GM13977 (cell line): Measurements from ENCODE around the gene ARID1B.
A peak's percentile ranks its signal among the peaks of the same experiment; 100 is the strongest.

ENCODE experiments used
- DNase-seq: peaks from one replicate; pipeline ENCODE4 v3.0.0; 2012; ENCODE audit warnings: low spot score
- in situ Hi-C: fragments of 300-500 bp; cut with MboI; formaldehyde crosslinking; loops from one replicate; pipeline ENCODE4 v1.12.0; 2022; ENCODE audit warnings: low sequenced_read_pairs, low pct_unique_long_range_greater_than_20kb, mixed read lengths, inconsistent platforms; ENCODE audit not compliant: unreplicated experiment
- TF ChIP-seq, protein P1 (sequence below): IDR thresholded peaks from 2 replicates; pipeline ENCODE4 v1.5.1; 2012; ENCODE audit warnings: mild to moderate bottlenecking, control low read depth; ENCODE audit not compliant: insufficient read depth; ENCODE audit errors: extremely low read depth, missing control alignments

ARID1B gene

DNA sequence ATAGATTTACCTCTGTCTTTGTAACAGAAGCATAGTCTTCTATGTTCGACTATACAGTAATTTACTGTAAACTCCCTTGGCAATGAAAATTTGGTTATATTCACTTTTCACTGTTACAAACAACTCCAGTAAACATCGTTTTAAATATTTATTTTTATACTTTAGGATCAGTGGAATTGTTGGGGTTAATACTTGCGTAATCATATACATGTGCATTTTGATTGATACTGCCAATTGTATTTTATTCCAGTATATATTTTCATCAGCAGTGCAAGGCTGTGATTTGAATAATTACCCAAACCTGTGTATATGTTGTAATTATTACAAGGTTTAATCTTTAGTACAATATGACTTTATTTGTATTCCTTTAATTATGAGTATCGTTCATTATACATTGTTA is 255.7 kb downstream of the ARID1B start:
- no peak for DNase-seq
- TF ChIP-seq, protein P1, sequence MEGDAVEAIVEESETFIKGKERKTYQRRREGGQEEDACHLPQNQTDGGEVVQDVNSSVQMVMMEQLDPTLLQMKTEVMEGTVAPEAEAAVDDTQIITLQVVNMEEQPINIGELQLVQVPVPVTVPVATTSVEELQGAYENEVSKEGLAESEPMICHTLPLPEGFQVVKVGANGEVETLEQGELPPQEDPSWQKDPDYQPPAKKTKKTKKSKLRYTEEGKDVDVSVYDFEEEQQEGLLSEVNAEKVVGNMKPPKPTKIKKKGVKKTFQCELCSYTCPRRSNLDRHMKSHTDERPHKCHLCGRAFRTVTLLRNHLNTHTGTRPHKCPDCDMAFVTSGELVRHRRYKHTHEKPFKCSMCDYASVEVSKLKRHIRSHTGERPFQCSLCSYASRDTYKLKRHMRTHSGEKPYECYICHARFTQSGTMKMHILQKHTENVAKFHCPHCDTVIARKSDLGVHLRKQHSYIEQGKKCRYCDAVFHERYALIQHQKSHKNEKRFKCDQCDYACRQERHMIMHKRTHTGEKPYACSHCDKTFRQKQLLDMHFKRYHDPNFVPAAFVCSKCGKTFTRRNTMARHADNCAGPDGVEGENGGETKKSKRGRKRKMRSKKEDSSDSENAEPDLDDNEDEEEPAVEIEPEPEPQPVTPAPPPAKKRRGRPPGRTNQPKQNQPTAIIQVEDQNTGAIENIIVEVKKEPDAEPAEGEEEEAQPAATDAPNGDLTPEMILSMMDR = no peak
- in situ Hi-C loops = no loop called here

DNA sequence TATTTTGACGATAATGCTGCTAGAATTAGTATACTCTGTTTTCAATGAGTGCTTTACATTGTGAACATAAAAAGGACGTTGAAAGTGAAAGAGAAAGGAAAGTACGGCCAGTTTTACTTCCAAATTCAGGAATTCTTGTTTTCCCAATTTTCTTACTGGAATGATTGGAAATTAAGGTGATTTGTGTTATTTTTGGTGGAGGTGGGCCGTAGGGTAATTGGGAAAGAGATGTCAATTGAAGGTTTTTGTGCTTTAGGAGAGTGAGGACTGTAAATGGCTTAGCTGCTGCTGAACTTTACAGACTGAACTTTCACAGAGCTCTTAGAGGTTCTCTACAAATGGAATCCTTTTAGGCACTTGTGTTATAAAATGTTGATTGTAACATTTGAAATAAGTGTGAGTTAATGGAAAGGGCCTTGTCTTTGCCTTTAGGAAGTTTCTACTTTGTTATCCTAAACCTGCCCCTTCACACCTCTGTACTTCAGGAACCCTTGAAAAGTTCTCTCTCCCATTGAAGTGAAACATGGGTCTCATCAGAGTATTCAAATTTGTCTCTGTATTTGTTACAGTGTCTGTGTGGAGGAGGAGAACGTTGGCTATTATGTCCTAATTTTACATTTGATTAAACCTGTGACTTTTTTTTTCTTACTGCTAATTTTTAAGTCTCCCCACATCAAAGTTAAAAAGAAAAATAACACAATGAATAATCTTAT is 256.4 kb downstream of the ARID1B start:
- no peak for DNase-seq
- TF ChIP-seq, protein P1 = no peak
- in situ Hi-C loops = no loop called here

DNA sequence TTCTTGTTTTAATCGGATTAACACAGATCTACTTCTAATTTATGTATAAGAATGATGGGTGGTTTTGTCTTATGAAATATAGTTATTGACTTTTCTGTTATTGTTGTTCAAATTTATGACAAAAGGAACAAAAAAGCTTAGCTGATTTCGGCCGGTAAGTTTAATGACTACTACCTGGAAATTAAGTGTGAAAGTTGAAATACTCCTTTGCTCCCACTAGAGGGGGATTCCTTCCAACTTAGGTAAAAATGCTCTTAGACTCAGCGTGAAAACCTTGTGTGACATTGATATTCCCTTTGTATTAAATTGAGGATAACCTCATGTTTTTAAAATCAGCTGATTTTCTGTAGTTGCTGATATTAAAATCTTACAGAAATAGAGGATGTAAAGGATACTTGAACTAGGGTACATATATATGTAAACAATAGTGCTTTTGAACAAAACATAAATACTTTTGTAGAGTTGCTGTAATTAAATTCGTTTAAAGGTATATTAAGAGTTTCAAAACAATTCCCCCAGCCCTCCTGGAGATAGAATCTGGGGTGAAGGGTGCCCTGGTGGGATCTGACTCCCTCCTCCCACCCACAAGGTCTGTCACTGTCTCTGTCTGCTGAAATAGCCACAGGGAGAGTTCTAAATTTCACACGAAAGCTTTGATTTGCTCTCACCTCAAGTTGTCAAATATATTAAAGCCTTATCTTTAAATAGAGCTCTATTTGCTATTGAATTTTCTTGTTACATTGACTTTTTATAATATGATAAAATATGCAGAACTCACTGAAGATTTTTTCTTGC is 257.5 kb downstream of the ARID1B start:
- peak; percentile 51 for DNase-seq
- TF ChIP-seq, protein P1 = peak; percentile 56
- in situ Hi-C loops = no loop called here

DNA sequence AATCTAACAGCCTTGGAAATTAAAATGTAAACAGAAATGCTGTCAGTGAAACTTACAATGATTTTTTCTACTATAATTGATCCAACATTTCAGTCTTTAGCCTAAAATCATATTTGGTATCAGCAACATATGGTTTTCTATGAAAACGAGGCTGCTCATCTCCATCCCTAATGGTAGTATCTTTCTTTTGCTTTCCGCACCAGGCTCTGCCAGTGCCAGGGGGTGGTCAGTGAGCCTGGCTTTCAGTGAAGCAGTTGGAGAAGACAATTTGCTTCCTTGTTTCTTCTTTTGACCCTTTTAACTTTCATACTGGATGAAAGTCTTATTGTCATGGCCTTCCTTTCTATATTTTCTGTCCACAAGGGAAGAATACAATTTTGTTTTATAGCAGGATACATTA is 258.4 kb downstream of the ARID1B start:
- in situ Hi-C loops = no loop called here
- no peak for DNase-seq
- TF ChIP-seq, protein P1 = no peak

DNA sequence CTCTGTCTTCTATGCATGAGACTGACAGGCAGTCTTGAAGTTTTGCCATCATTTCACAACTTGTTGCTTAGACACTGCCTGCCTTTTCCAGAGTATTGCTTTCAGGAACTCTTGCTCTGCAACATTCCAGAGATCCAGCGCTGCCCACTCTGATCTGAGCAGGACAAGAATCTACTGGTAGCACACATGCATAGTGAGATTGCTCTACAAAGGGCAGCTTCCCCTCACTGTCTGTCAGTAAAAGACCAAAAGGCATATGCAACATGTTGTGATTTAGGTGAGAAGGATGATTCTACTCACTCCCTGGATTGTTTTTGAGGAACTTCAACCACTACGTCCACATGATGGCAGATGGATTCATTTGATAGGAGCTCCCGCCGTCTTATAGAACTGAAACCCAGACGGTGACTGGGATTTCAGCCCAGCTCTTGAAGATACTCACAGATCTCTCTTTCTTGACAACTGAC is 259.1 kb downstream of the ARID1B start:
- TF ChIP-seq, protein P1 = no peak
- in situ Hi-C loops = no loop called here
- DNase-seq = no peak

DNA sequence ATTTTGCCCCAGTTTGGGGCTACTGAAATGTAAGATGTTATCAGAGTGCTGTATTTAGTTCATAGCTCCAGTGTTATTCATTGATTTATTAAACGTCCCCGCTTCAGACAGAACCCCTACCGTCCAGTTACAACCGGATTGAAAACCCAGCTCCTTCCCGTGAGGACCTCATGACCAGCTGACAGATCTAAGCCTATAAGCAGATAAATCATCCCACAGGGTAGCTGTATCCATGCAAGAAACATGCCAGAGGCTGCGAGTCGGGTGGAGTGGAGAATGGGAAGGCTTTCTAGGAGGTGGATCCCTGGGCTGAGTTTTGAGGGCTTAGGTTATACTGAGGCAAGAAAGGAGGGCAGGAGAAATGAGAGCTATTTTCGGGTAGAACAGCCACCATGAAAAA is 260.0 kb downstream of the ARID1B start:
- DNase-seq = no peak
- in situ Hi-C loops = no loop called here
- TF ChIP-seq, protein P1 = no peak
